Measurements from ENCODE around the gene LRRC7.

DNA sequence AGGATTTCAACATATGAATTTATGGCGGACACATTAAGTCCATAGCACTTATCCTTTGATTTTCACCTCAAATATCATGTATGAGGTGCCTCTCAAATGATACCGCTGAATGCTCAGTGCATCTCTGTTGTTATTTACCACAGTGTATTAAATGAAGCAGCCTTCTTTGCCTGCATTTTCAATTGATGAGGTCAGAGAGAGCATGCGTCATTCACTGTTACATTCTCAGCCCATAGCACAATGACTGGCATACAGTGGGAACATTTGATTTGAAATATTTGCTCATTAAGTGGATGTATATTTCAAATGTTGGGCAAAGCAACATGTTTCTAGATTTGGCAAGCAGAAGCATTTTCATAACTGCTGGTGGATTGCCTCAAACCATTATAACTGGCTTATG lies 45.7 kb downstream of the LRRC7 start:
- TF ChIP-seq CTCF (IDR thresholded peaks at IDR 0.05) (no peak), POLR2A (IDR thresholded peaks at IDR 0.05) (no peak), EP300 (IDR thresholded peaks at IDR 0.05) (no peak)

Measured in ovary (tissue), 3 donors.